GM12873 (cell line): Measurements from ENCODE around the gene ULK2.

Experiments used
- TF ChIP-seq, protein P1 (sequence below): IDR thresholded peaks from 2 replicates; pipeline ENCODE4 v1.5.1; 2012; ENCODE audit warnings: low read depth, mild to moderate bottlenecking, moderate library complexity, low read length, control low read depth; ENCODE audit not compliant: insufficient read depth; ENCODE audit errors: missing control alignments

Gene ULK2

DNA sequence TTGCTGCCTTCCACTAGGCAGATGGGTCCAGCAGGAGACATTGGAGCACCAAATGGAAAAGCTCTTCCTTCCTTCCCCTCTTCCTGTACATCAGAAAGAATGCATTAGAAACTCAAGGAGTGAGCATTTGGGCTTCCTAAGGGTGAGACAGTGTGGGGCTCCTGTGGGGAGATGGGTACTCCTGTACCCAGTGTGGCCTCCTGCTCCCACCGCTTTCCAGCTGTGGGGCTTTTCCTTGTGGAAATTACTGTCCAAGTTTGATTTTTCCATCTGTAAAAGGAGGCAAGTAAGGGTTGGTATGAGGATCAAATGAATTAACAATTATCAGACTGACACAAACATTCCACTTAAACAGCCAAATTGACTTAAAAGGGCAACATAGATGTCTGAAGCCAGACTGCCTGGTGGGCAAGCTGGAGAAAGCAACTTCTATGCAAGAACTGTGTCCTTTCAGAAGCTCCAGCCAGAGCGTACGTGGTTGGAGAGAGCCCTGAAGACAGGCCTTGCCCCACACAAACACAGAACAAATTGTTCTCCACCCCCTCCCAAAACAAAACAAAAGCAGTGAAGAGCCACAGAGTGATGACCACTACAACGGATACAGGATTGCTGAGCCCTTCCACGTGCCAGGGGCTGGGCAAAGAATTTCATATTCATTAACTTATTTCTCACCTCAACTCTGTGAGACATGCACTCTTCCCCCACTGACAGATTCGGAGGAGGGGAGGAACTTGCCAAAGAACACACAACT, 96.6 kb downstream of the ULK2 start:
- TF ChIP-seq, protein P1, sequence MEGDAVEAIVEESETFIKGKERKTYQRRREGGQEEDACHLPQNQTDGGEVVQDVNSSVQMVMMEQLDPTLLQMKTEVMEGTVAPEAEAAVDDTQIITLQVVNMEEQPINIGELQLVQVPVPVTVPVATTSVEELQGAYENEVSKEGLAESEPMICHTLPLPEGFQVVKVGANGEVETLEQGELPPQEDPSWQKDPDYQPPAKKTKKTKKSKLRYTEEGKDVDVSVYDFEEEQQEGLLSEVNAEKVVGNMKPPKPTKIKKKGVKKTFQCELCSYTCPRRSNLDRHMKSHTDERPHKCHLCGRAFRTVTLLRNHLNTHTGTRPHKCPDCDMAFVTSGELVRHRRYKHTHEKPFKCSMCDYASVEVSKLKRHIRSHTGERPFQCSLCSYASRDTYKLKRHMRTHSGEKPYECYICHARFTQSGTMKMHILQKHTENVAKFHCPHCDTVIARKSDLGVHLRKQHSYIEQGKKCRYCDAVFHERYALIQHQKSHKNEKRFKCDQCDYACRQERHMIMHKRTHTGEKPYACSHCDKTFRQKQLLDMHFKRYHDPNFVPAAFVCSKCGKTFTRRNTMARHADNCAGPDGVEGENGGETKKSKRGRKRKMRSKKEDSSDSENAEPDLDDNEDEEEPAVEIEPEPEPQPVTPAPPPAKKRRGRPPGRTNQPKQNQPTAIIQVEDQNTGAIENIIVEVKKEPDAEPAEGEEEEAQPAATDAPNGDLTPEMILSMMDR = no peak

DNA sequence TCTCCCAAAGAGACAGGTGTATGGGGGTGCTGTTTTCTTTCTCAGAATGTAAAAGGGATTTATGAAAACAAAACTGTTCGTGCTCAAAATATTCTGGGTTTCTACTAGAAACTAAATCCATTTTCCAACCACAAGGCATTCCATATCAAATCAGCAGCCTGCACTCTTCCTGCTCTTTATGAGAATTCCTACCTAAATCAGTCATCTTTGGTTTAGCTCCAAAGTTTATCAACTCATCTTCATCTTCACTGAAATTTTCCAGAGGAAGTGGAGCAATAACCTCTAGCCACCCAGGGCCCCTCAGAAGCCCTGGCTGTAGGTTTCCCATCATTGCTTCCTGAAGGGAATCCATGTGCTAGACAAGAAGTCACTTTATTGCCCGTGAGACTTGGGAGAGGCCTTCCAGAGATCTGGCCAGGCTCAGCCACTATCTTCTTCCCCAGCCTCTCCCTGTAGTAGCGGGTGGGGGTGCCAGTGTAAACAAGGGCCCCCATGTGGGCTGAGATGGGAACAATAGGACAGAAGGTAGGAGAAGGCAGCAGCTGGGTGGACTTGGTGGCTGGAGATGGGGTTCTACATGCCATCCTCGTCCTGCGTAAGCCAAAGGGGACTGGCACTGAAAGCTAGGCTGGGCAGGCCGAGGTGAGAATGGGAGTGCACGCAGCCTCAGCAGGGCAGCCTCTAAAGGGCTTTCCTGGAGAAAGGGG, 97.6 kb downstream of the ULK2 start:
- TF ChIP-seq, protein P1 = no peak

DNA sequence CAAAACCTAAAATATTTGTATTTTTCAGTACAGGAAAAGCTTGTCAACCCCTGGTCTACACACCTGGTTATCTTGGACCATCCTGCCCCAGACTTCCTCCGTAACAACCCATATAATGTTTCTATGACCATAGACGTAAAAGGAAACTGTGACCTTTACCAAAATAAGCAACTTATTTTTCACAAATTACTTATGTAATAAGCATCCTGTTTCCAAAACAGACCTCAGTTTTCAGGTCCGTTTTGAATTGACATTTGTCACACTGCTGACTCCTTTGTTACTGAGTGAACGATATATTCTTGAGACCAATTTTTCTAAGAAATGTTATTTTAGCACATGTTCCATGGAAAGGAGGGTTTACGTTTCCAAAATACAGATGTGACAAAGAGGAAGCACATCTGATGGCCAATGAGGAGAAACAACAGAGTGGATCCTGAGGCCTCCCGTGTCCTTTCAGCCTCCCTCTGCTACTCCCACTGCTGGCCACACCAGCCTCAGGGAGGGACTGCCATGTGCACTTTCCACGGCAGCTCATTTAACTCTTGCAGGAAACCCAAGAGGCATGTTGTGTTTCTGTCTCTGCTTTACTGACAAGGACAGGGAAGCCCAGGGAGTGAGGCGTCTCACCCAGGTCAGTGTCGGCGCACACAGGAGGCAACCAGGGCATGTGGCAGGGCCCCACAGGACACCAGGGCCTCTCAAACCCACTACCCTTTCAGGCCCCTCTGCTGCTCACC, 99.5 kb downstream of the ULK2 start:
- TF ChIP-seq, protein P1 = no peak

DNA sequence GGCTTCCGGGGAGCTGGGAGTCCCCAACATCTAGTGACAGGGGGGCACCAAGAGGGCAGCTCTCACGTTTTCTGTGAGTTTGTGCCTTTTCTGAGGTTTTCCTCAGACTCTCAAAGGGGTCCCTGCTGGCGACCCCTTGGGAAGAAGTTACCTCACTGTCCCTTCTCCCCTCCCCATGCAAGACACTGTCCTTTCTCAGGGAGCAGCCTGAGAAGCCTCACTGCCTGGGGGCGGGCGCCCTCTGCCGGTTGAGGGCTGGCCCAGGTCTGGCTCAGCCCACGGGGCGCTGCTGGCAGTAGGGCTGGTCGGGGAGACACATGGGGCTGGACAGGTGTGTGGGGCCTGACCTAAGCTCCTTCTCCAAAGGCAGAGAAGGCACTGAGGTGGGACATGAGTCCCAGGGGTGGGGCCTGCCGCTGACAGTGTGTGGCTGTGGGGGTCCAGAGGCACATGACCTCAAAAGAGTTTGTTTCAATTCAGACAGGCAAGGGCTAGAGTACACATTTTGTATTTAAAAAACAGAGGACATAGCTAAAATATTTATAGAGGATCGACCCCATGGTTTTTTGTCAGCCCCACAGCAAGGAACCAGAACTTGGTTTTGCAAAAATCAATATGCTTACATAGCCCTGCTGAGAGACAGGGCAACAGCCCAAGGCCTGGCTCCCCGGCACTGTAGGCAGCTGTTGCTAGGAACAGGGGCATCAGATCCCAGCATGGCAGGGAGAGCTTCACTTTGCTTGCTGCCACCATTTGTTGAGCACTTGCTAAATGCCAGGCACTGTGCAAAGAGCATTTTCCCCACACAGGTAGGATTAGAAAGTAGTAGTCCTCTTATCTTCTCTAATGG, 101.1 kb downstream of the ULK2 start:
- TF ChIP-seq, protein P1 = peak; percentile 97

DNA sequence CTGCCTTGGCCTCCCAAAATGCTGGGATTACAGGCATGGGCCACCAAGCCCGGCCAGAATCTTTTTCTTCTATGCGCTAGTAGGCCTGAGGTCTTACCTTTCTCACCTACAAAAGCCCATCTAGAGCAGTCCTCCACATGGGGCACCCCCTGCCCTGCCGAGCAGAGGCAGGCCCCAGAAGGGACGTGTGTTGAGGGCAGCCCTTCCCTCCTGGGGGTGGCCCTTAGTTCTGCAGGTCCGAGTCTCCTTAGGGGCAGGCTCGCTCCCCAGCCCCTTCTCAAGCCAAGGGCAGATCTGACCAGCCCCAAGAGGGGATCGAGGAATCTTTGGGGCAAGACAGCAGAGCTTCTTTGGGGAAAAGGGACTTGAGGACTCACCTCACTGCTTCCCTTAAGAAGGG, 101.7 kb downstream of the ULK2 start:
- TF ChIP-seq, protein P1 = no peak

DNA sequence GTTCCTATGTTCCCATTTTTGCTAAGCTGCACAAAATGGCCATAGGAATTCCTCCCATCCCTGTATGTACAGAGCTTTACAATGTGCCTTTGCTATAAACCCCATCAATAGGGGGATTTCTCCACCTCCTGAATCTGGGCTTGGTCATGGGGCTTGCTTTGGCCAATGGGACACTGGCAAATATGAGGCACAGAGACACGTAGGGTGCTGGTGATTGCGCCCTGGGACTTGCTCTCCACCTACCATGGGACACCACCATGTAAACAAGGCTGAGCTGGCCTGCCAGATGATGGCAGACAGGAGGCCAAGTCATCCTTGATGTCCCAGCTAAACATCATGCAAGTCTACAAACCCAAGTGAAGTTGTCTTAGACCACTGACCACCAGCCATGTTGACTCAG, 104.3 kb downstream of the ULK2 start:
- TF ChIP-seq, protein P1 = no peak
